CD4-positive, alpha-beta T cell treated with Interleukin-12 subunit alpha and Interleukin-12 subunit beta, for 1 hour (primary cell): ENCODE results near the gene PCBD2.
"Not testable (repeated sequence)": the region's sequence is repeated elsewhere in the genome, so short reads cannot be mapped to it uniquely, and the experiment has no call there.

Source experiments
- DNase-seq: peaks from one replicate; pipeline ENCODE4 v3.0.0-alpha.2; 2020

Gene PCBD2

GRCh38 chr5:134904610-134905245 is at the start of gene PCBD2:
Gene PCBD2, plus strand, starts transcription at chr5:134905131. Its CDS starts 9 bp downstream, at chr5:134905140.
- DNase-seq = peak; percentile 94

DNA sequence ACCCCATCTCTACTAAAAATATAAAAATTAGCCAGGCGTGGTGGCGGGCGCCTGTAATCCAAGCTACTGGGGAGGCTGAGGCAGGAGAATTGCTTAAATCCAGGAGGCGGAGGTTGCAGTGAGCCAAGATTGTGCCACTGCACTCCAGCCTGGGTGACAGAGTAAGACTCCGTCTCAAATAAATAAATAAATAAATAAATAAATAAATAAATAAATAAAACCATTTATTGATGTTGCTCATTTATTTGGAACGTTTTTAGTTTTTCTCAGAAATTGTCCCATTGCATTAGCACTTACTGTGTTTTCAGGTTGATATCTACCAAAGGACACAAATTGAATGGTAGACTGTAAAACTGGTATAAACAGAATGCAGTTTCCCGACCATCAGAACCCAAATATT is 48.5 kb upstream of the PCBD2 start:
- DNase-seq = not testable (repeated sequence)

DNA sequence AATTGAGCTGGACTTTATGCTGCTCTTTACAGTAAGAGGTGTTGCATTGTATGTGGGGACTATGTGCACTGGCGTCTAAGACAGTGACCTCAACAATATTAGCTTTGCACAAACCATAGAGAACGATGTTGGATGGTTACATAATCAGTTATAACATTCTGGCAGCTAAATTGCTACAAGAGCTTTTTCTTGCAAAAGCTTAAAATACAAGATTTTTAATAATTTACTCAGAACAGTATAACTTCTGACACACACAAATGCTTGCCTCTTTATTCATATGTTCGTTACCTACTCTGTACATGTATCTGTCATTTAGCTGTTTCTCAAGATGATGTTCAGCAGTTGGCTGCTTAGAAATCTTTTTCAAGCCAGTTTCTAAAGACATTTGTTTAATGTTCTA is 47.5 kb upstream of the PCBD2 start:
- DNase-seq = no peak

DNA sequence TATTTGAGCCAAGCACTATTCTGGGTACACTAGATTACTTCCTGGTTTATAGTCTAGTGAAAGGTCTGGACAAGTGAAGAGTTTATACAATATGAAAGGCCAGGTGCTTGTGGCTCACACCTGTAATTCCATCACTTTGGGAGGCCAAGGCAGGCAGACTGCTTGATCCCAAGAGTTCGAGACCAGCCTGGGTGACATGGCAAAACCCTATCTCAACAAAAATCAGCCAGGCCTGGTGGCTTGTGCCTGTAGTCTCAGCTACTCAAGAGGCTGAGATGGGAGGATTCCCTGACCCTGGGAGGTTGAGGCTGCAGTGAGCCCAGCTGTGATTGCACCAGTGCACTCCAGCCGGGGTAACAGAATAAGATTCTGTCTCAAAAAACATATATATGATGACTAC is 40.2 kb upstream of the PCBD2 start:
- DNase-seq = no peak

GRCh38 chr5:134873494-134873893 is 31.4 kb upstream of the PCBD2 start:
- DNase-seq = peak; percentile 11

GRCh38 chr5:134873987-134874830 is 30.7 kb upstream of the PCBD2 start, which contains the start of gene TXNDC15:
Gene TXNDC15, plus strand, starts transcription at chr5:134874371. Its CDS starts 57 bp downstream, at chr5:134874428.
- peak; percentile 84 for DNase-seq

DNA sequence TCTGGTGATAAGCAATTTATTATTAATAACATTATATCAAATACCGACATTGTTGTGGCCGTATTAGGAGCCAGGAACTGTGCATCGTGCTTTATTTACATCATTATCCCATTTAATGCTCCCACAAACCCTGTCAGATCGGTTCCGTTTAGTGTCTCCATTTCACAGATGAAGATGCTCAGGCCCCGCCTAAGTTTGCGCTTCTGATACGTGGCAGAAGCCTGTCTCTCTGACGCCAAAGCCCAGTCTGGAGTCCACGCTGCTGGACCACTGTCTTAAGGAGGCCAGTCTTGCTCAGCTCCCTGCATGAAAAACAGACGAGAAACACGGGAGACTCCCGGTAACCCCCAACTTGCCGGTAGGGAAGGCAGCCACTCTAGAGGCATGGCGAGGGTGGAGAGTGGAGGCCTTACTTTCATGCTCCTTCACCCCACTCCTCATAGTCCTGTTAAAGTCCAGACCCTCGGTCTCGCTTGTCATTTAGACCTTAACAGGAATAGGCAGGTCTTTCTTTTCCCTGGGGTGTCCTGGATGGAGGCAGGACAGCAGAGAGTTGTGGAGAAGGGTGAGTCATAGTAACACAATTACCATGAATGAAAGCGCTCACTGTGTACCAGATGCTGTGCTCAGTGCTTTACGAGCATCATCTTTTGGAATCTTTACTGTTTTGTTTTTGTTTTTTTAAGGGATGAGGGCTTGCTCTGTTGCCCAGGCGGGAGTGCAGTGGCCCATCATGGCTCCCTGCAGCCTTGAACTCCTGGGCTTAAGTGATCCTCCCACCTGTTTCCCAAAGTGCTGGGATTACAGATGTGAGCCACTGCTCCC is 29.9 kb upstream of the PCBD2 start:
- peak; percentile 29 for DNase-seq

DNA sequence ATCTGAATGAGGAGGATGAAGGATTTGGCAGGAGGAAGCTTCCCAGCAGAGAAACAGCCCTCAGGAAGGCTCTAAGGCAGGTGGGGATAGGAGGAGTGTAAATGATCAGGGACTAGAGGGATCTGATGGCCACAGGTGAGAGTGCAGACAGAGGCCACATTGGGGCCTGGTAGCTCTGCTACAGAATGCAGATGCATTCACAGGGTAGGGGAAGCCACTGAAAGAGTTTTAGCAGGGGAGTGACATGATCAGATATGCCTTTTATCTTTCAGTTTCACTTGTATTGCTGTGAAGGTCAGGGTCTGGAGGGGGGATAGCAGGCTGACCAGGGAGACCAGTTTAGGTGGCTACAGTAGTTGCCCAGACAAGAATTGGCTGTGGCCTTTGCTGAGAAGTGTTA is 27.8 kb upstream of the PCBD2 start:
- no peak for DNase-seq

DNA sequence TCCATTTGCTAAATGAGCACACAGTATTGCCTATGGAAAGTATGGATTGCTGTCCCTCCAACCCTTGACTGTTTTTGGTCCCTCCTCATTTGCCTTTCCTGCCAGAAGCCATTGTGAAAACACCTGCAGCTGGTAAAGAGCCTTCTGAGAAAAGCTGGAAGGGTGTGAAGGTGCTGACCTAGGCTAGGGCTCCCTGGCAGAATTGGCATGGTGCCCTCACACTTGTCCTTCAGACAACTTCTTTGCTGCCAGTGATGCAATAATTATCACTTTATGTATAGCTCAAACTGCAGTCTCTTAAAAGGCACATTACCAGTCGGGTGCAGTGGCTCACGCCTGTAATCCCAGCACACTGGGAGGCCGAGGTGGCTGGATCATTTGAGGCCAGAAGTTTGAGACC is 26.5 kb upstream of the PCBD2 start:
- DNase-seq = no peak

- no peak for DNase-seq
Observed at GRCh38 chr5:134879456-134879855, 25.5 kb upstream of the PCBD2 start.

- DNase-seq = not testable (repeated sequence)
Observed at GRCh38 chr5:134880937-134881336, 24.0 kb upstream of the PCBD2 start.

DNA sequence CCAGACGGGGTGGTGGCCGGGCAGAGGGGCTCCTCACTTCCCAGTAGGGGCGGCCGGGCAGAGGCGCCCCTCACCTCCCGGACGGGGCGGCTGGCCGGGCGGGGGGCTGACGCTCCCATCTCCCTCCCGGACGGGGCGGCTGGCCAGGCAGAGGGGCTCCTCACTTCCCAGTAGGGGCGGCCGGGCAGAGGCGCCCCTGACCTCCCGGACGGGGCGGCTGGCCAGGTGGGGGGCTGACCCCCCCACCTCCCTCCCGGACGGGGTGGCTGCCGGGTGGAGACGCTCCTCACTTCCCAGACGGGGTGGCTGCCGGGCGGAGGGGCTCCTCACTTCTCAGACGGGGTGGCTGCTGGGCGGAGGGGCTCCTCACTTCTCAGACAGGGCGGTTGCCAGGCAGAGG is 23.2 kb upstream of the PCBD2 start:
- not testable (repeated sequence) for DNase-seq

GRCh38 chr5:134887593-134888159 is 17.3 kb upstream of the PCBD2 start:
- DNase-seq = no peak

- DNase-seq = no peak
Observed at GRCh38 chr5:134889335-134889734, 15.6 kb upstream of the PCBD2 start.

- DNase-seq = no peak
Observed at GRCh38 chr5:134891473-134891872, 13.5 kb upstream of the PCBD2 start.

DNA sequence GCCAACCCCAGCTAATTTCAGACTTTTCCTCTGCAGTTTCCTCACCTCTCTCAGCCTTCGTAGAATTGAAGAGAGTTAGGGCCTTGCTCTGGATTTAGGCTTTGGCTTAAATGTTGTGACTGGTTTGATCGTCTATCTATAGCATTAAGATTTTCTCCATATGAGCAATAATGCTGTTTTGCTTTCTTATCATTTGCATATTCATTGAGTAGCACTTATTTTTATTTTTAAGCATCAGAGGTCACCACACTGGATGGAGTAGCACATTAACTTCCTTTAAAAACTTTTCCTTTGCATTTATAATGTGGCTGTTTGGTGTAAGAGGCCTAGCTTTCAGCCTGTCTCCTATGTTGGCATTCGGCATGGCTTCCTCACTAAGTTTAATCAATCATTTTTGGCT is 12.6 kb upstream of the PCBD2 start:
- DNase-seq = no peak

DNA sequence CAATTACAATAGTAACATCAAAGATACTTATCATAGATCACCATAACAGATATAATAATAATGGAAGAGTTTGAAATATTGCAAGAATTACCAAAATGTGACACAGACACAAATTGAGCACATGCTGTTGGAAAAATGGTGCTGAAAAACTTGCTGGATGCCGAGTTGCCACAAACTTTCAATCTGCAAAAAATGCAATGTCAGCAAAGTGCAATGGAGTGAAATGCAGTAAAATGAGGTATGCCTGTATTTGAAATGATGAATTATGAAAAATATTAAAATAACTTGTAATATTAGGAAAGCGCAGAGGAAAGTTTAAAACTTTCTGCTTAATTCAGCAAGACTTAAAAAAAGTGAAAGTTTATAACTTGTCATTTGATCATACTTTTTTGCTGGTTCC is 12.0 kb upstream of the PCBD2 start:
- no peak for DNase-seq

- DNase-seq = no peak
Observed at GRCh38 chr5:134893748-134894505, 11.0 kb upstream of the PCBD2 start.

DNA sequence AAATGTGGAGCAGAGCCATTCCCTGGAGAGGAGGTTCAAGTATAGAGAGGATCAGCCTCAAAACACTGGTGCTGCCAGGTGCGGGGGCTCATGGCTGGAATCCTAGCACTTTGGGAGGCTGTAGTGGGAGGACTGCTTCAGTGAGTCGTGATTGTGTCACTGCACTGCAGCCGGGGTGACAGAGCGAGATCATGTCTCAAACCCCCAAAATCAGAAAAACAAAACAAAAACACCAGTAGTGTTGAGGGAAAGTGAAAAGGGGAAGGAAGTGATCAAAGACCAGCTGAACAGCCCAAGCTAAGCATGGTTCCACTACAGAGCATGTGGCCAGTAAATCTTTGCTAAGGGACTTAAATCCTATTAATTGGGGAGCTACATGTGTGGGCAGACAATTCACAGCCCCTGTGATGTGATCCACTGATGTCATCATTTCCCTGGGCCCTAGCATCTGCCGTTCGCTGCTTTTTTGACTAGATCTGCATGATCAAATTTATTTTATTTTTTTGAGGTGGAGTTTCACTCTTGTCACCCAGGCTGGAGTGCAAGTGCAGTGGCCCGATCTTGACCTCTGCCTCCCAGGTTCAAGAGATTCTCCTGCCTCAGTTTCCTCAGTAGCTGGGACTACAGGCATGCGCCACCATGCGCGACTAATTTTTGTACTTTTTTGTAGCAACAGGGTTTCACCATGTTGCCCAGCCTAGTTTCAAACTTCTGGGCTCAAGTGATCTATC is 2.7 kb upstream of the PCBD2 start:
- DNase-seq = no peak

GRCh38 chr5:134905246-134905996 is 490 bp downstream of the PCBD2 start:
- DNase-seq = peak; percentile 73

- no peak for DNase-seq
Observed at GRCh38 chr5:134906811-134907210, 1.9 kb downstream of the PCBD2 start.
